IMR-90 (cell line): ENCODE measurements around the gene TPTE. TPM values are rescaled to one million over a fixed set of nuclear protein-coding genes. Genes with fewer than 3 reads are reported as not detected.
"Not testable (repeated sequence)": the region's sequence is repeated elsewhere in the genome, so short reads cannot be mapped to it uniquely, and the experiment has no call there.

Experiments used
- ATAC-seq: fragments of 200-7000 bp; cut with Tn5 transposase; 2 replicates; pipeline ENCODE4 v1.9.1; 2020; ENCODE audit warnings: low read depth, mild to moderate bottlenecking, moderate library complexity
- BruUV-seq: library from RNA; stranded (reverse); fragments of 400-500 nt; replicated peaks from 2 replicates; lab custom pipeline; 2021; lab: Mats Ljungman, UMichigan
- CTCF ChIA-PET: fragments of 300-600 bp; formaldehyde crosslinking; extraction: SDS; loops from one replicate; lab custom pipeline; 2021; ENCODE audit warnings: antibody characterized with exemption; lab: Yijun Ruan, JAX
- POLR2A ChIA-PET: fragments of 300-600 bp; sonication (Branson Sonifier 250); formaldehyde crosslinking; loops from one replicate; lab custom pipeline; 2022; ENCODE audit warnings: antibody characterized with exemption; ENCODE audit not compliant: unreplicated experiment; lab: Charles Lee
- DNase-seq: peaks from one replicate; pipeline ENCODE4 v3.0.0; 2013
- H2AFZ ChIP-seq: replicated peaks from 2 replicates; pipeline ENCODE3; 2013; ENCODE audit warnings: low read length, mild to moderate bottlenecking; ENCODE audit not compliant: poor library complexity
- H2AK5ac ChIP-seq: 2 replicates; pipeline ENCODE4 v1.6.1; 2013; ENCODE audit warnings: low read depth, low read length, inconsistent platforms
- H2AK9ac ChIP-seq: replicated peaks from 2 replicates; pipeline ENCODE3; 2013; ENCODE audit warnings: mild to moderate bottlenecking, low read depth, low read length, moderate library complexity; ENCODE audit not compliant: poor library complexity
- H2BK120ac ChIP-seq: 2 replicates; pipeline ENCODE4 v1.6.1; 2013; ENCODE audit warnings: low read depth, low read length, inconsistent platforms
- H2BK15ac ChIP-seq: 3 replicates; pipeline ENCODE4 v1.6.1; 2013; ENCODE audit warnings: low read depth, low read length, inconsistent platforms
- H2BK20ac ChIP-seq: 2 replicates; pipeline ENCODE4 v1.6.1; 2013; ENCODE audit warnings: low read depth, mild to moderate bottlenecking, inconsistent platforms, low read length, moderate library complexity
- H2BK5ac ChIP-seq: 2 replicates; pipeline ENCODE4 v1.6.1; 2013; ENCODE audit warnings: mild to moderate bottlenecking, low read depth, low read length, inconsistent platforms; ENCODE audit not compliant: poor library complexity, severe bottlenecking
- H3K14ac ChIP-seq: replicated peaks from 2 replicates; pipeline ENCODE4 v1.6.1; 2013; ENCODE audit warnings: low read depth, low read length, inconsistent platforms
- H3K18ac ChIP-seq: 2 replicates; pipeline ENCODE4 v1.6.1; 2013; ENCODE audit warnings: low read depth, low read length, control low read depth
- H3K23ac ChIP-seq: 2 replicates; pipeline ENCODE4 v1.6.1; 2013; ENCODE audit warnings: low read depth, low read length, inconsistent platforms
- H3K27ac ChIP-seq: 2 replicates; pipeline ENCODE4 v1.5.1; 2013; ENCODE audit warnings: mild to moderate bottlenecking, control low read depth, low read length; ENCODE audit not compliant: insufficient read depth
- H3K27me3 ChIP-seq: 2 replicates; pipeline ENCODE4 v1.6.1; 2013; ENCODE audit warnings: low read length; ENCODE audit not compliant: control insufficient read depth, insufficient read depth
- H3K36me3 ChIP-seq: 2 replicates; pipeline ENCODE4 v1.6.1; 2013; ENCODE audit warnings: low read length, mixed read lengths; ENCODE audit not compliant: control insufficient read depth, insufficient read depth
- H3K4ac ChIP-seq: 2 replicates; pipeline ENCODE4 v1.6.1; 2013; ENCODE audit warnings: low read depth, low read length, inconsistent platforms
- H3K4me1 ChIP-seq: 2 replicates; pipeline ENCODE4 v1.6.1; 2013; ENCODE audit warnings: low read length, mixed read lengths; ENCODE audit not compliant: control insufficient read depth, insufficient read depth
- H3K4me2 ChIP-seq: 2 replicates; pipeline ENCODE4 v1.6.1; 2013; ENCODE audit warnings: low read depth, mild to moderate bottlenecking, control low read depth, low read length, moderate library complexity
- H3K4me3 ChIP-seq: 2 replicates; pipeline ENCODE4 v1.5.1; 2013; ENCODE audit warnings: low read depth, mild to moderate bottlenecking, control low read depth, low read length, moderate library complexity; ENCODE audit not compliant: insufficient read depth
- H3K56ac ChIP-seq: 2 replicates; pipeline ENCODE4 v1.6.1; 2013; ENCODE audit warnings: low read length, inconsistent platforms; ENCODE audit not compliant: insufficient read depth; ENCODE audit errors: extremely low read depth
- H3K79me1 ChIP-seq, 2 experiments: 2 replicates each; pipeline ENCODE4 v1.6.1; 2013; ENCODE audit warnings: low read length in 2 of 2, inconsistent platforms in 1 of 2, low read depth in 1 of 2
- H3K9ac ChIP-seq: 2 replicates; pipeline ENCODE4 v1.6.1; 2013; ENCODE audit warnings: low read depth, low read length, control low read depth
- H3K9me1 ChIP-seq: 2 replicates; pipeline ENCODE4 v1.6.1; 2013; ENCODE audit warnings: low read length, inconsistent platforms; ENCODE audit not compliant: insufficient read depth
- H3K9me3 ChIP-seq: 2 replicates; pipeline ENCODE4 v1.6.1; 2013; ENCODE audit warnings: low read length; ENCODE audit not compliant: control insufficient read depth, insufficient read depth
- H4K20me1 ChIP-seq: 2 replicates; pipeline ENCODE4 v1.6.1; 2013; ENCODE audit warnings: low read length, inconsistent platforms; ENCODE audit not compliant: insufficient read depth
- H4K5ac ChIP-seq: 2 replicates; pipeline ENCODE4 v1.6.1; 2013; ENCODE audit warnings: mild to moderate bottlenecking, low read depth, low read length, control low read depth
- H4K8ac ChIP-seq, 2 experiments: 2 replicates each; pipeline ENCODE4 v1.6.1; 2013; ENCODE audit warnings: low read depth in 2 of 2, low read length in 2 of 2, control low read depth in 1 of 2, inconsistent platforms in 1 of 2
- H4K91ac ChIP-seq: 2 replicates; pipeline ENCODE4 v1.6.1; 2013; ENCODE audit warnings: low read depth, low read length, inconsistent platforms; ENCODE audit not compliant: insufficient read depth
- WGBS, 2 experiments: methylation state at CpG; one replicate each; pipeline versions ENCODE4 v1.1.5 to v1.1.7; 2013; ENCODE audit warnings: missing lambda C conversion rate in 2 of 2; ENCODE audit not compliant: insufficient read length in 1 of 2; ENCODE audit errors: extremely low coverage in 2 of 2; 5-methylcytosine and 5-hydroxymethylcytosine counted together
- dilution Hi-C: fragments of 300-500 bp; cut with HindIII; formaldehyde crosslinking; loops from one replicate; pipeline ENCODE4 v1.14.3; 2018; ENCODE audit warnings: low sequenced_read_pairs; ENCODE audit not compliant: unreplicated experiment
- in situ Hi-C: fragments of 300-500 bp; cut with MboI; formaldehyde crosslinking; loops from 3 replicates; pipeline ENCODE4 v1.14.3; 2019; ENCODE audit warnings: low sequenced_read_pairs, inconsistent platforms, mixed read lengths
- intact Hi-C: fragments of 100-400 bp; cut with micrococcal nuclease; formaldehyde crosslinking; loops from 2 replicates; pipeline ENCODE4 v1.10.0; 2022
- polyA plus RNA-seq, 3 experiments: library from polyadenylated mRNA; depleted of rRNA; stranded (reverse); fragments of >200 nt; gene quantifications; 2 replicates each; pipeline ENCODE4 v1.2.3, GENCODE V29; 2012; ENCODE audit warnings: low replicate concordance in 1 of 3
- total RNA-seq: library from RNA; depleted of rRNA; stranded (reverse); fragments of >200 nt; gene quantifications from 2 replicates; pipeline ENCODE4 v1.2.3, GENCODE V29; 2012

Gene TPTE
- total and polyA plus RNA-seq, 2 of the 4 experiments (the other 2 are of a cell fraction), result not detected

DNA sequence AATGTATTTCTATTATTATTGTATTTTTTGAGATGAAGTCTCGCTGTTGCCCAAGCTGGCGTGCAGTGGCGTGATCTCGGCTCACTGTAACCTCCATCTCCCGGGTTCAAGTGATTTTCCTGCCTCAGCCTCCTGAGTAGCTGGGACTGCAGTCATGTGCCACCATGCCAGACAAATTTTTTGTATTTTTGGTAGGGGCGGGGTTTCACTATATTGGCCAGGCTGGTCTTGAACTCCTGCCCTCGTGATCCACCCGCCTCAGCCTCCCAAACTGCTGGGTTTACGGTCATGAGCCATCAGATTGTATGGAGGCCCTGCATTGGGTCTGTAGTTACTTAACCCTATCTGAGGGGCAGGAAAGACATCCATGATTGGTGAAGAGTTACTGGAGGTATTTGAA, 23.0 kb downstream of the TPTE start:
- H4K8ac ChIP-seq, dilution Hi-C loops, H3K4me2 ChIP-seq, H3K36me3 ChIP-seq, H3K9me1 ChIP-seq, H3K9ac ChIP-seq, ATAC-seq, H3K27ac ChIP-seq, H3K4ac ChIP-seq, H4K20me1 ChIP-seq, H4K91ac ChIP-seq, H2AFZ ChIP-seq, H2AK9ac ChIP-seq, H3K14ac ChIP-seq, H2BK120ac ChIP-seq, H3K79me1 ChIP-seq, H3K4me3 ChIP-seq, H3K18ac ChIP-seq, H3K27me3 ChIP-seq, H3K4me1 ChIP-seq, BruUV-seq, H4K5ac ChIP-seq, CTCF ChIA-PET, H3K23ac ChIP-seq, H2BK15ac ChIP-seq, H3K56ac ChIP-seq, DNase-seq, H2BK5ac ChIP-seq, POLR2A ChIA-PET, H2AK5ac ChIP-seq, intact Hi-C loops, in situ Hi-C loops, H2BK20ac ChIP-seq: not testable (repeated sequence)
- peaks cover 31% of the 10 kb centered on the region for H3K9me3 ChIP-seq
- WGBS, 2 experiments, result 47% methylated on average over 8 of the region's 9 CpGs; no CpG with 5 or more reads in 1 of the 2 experiments

DNA sequence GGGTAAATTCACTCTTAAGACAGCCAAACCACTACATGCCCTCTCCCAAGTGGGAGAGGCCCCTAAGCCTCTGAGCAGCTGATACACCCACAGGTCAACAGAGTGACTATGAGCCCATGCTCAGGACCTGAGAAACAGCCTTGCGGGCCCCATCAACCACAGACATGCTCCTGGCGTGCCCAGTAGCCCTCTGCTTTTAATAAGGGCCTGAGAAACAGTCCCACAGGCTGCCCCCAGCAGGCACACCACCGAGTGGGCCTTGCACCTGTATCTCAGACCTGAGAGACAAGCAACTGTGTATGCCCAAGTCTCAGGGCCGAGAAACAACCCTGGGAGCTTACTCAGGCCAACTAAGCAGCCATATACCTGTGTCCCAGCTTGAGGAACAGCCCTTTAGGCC, 26.5 kb downstream of the TPTE start:
- H2BK15ac ChIP-seq, H3K27me3 ChIP-seq, H3K4me2 ChIP-seq, H4K8ac ChIP-seq, H2BK5ac ChIP-seq, H3K9ac ChIP-seq, H3K9me1 ChIP-seq, H4K5ac ChIP-seq, H3K14ac ChIP-seq, H2AFZ ChIP-seq, H3K27ac ChIP-seq, H4K20me1 ChIP-seq, in situ Hi-C loops, intact Hi-C loops, H3K36me3 ChIP-seq, H2AK5ac ChIP-seq, H2BK120ac ChIP-seq, H3K4ac ChIP-seq, H3K79me1 ChIP-seq, BruUV-seq, POLR2A ChIA-PET, H3K4me1 ChIP-seq, DNase-seq, H2BK20ac ChIP-seq, H3K23ac ChIP-seq, H4K91ac ChIP-seq, dilution Hi-C loops, H3K18ac ChIP-seq, H2AK9ac ChIP-seq, CTCF ChIA-PET, ATAC-seq, H3K56ac ChIP-seq, H3K4me3 ChIP-seq: not testable (repeated sequence)
- H3K9me3 ChIP-seq, result peaks cover 18% of the 10 kb centered on the region
- 8% methylated on average over 4 of the region's 4 CpGs; no CpG with 5 or more reads in 1 of the 2 experiments for WGBS, 2 experiments
